Fibroblast of the conjunctiva (primary cell): ENCODE results near the gene SPN.
"Not testable (repeated sequence)": the region's sequence is repeated elsewhere in the genome, so short reads cannot be mapped to it uniquely, and the experiment has no call there.

Source experiments
- DNase-seq: peaks from one replicate; pipeline ENCODE4 v3.0.0-alpha.2; 2010; ENCODE audit warnings: low read depth

The SPN gene

DNA sequence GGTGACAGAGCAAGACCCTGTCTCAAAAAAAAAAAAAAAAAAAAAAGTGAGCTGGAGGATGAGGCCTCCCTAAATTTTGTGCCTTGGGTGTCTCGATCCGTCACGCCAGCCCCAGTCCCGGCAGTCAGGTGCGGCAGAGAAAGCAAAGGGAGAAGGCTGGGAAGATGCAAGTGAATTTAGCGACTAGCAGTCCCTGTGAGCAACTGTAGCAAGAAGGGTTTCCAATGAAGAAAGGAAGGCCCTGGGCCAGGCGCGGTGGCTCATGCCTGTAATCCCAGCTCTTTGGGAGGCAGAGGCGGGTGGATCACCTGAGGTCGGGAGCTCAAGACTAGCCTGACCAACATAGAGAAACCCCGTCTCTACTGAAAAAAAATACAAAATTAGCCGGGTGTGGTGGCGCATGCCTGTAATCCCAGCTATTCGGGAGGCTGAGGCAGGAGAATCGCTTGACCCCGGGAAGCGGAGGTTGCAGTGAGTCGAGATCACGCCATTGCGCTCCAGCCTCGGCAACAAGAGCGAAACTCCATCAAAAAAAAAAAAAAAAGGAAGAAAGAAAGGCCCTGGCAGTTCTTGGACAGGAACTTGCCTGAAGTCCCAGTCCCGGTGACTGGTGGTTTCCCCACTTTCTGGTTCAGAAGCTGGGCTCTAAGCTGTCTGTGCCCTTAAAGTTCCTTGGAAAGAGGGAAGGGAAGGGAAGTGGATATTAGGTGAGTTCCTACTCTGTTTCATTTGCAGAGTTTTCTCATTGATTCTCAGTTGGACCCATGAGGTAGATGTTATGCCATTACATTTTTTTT lies 14.1 kb downstream of the SPN start:
- DNase-seq: no peak

DNA sequence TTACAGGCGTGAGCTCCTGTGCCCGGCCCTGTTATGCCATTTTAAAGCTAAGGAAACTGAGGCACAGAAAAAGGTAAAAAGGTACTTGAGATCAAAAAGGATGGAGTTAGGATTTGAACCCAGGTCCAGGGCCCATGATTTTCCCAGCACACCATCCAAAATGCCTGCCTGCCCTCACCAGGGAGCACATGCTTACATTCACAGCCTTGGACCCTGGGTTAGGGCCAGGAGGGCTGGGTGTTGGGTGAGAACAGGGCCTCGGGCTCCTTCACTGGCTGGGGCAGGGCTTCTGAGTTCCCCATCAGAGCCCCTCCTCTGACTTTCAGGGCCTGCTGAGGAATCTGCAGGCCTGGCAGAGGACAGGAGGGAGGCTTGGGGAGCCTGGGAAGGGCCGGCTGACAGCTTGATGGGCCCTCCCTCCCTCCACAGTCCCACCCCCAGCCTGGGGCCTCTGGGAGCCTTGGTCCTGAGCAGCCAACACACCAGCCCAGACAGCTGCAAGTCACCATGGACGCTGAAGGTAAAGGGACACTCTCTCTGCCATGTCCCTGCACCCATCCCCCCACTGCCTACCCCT lies 15.7 kb downstream of the SPN start, which contains the start of gene QPRT:
Gene QPRT (plus strand): TSS at position 490 of the 577 bp plus-strand sequence. CDS start 18 bp downstream, at position 508.
- peak; percentile 33 for DNase-seq

GRCh38 chr16:29680180-29680598 lies 17.1 kb downstream of the SPN start:
- no peak for DNase-seq

- no peak for DNase-seq
Measured at GRCh38 chr16:29683543-29684090, 20.6 kb downstream of the SPN start.

DNA sequence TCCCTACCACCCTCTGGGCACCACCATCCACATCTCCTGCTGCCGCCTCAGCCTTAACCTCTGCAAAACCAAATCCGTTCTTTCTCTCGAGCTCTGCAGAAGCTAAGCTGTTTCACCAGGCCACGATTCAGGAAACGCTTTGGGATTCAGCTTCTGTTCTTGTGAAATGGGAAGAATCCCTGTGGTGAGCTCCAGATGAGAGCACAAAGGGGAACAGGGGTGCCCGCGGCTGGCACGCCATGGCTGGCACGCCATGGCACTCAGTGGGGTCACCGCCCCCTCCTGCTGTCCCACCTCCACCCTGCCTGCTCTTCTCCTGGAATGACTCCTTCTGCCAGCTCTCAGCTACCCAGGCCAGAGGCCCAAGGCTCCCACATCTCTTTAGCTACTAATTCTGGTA lies 21.6 kb downstream of the SPN start:
- no peak for DNase-seq

- DNase-seq: no peak
Measured at GRCh38 chr16:29686740-29687332, 23.8 kb downstream of the SPN start.

- DNase-seq: no peak
Measured at GRCh38 chr16:29687755-29688154, 24.7 kb downstream of the SPN start.

DNA sequence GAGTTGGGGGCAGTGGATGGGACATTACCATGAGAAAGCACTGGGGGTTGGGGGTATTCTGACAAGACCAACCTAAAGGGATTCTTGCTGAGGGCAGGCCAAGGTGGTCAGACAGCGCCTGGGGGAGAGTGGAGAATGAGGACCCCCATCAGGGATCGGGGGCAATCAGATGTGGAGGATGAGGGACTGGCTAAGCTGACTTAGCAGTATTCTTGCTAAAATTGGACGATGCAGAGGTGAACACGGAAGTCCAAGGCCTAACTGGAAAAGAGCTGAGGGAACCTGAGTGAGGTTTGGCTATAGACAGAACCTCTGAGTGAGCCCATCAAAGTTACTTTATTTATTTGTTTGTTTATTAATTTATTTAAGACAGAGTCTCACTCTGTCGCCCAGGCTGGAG lies 25.1 kb downstream of the SPN start:
- DNase-seq: no peak

GRCh38 chr16:29689490-29690351 lies 26.7 kb downstream of the SPN start:
- not testable (repeated sequence) for DNase-seq

DNA sequence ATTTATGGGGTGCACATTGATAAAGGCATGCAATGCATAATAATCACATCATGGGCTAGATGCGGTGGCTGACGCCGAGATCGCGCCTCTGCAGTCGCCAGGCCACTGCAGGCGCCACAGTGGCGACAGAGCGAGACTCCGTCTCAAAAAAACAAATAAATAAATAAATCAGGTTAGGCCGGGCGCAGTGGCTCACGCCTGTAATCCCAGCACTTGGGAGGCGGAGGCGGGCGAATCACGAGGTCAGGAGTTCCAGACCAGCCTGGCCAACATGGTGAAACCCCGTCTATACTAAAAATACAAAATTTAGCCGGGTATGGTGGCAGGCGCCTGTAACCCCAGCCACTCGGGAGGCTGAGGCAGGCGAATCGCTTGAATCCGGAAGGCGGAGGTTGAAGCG lies 29.6 kb downstream of the SPN start:
- not testable (repeated sequence) for DNase-seq

GRCh38 chr16:29694384-29695195 lies 31.5 kb downstream of the SPN start:
- DNase-seq: peak; percentile 23

- not testable (repeated sequence) for DNase-seq
Measured at GRCh38 chr16:29695675-29696074, 32.6 kb downstream of the SPN start.

DNA sequence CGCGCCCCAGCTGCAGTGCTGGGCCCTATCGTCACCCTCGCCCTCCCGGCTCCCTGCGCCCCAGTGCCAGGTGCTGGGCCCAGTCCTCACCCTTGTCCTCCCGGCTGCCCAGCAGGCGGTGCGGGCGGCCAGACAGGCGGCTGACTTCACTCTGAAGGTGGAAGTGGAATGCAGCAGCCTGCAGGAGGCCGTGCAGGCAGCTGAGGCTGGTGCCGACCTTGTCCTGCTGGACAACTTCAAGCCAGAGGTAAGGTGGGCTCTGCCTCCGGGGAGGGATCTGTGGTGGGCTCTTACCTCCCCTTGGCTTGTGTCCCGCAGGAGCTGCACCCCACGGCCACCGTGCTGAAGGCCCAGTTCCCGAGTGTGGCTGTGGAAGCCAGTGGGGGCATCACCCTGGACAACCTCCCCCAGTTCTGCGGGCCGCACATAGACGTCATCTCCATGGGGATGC lies 33.9 kb downstream of the SPN start:
- DNase-seq: no peak

- DNase-seq: no peak
Measured at GRCh38 chr16:29697391-29697790, 34.3 kb downstream of the SPN start.

GRCh38 chr16:29698042-29698441 lies 35.0 kb downstream of the SPN start:
- no peak for DNase-seq

- DNase-seq: no peak
Measured at GRCh38 chr16:29698484-29699323, 35.7 kb downstream of the SPN start.

DNA sequence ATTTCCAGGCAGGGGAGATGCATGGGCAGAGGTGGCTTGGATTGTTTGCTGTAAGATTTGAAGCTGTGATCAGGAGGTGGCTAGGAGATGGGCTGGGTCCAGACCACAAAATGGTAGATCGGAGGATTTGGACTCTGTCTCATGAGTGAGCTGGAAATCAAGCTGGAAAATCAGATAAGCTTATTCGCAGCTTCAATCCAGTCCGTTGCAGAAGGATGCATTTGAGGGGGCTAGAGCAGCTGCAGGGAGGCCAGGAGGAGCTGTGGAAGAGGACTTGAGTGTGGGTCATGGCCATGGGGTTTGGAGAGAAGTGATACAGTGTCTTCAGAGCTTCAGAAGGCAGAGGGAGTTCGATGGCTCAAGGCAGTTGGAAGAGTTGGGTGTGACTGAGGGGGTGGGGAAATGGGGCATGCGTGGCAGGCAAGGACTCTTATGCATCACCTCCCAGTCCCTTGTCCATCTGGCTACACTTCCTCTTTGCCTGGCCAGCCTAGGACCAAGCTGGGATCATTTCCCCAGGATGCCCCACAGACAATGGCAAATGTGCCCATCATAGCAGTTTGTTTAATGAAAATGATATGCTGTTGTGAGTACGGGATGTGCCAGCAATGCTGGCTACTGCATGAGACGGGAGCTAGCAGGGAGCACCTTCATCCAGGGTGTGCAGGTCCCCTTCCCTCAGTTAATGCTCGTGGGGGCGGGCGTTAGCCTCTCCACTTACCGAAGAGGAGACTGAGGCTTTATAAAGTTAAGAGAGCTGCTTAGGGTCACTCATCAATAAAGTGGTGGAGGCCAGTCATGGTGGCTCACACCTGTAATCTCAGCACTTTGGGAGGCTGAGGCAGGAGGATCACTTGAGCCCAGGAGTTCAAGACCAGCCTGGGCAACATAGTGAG lies 36.5 kb downstream of the SPN start:
- no peak for DNase-seq

- peak; percentile 83 for DNase-seq
Measured at GRCh38 chr16:29700253-29700987, 37.4 kb downstream of the SPN start.
